ENCODE data around the gene IFITM1.
"Not testable (repeated sequence)": the region's sequence is repeated elsewhere in the genome, so short reads cannot be mapped to it uniquely, and the experiment has no call there.

Gene IFITM1

DNA sequence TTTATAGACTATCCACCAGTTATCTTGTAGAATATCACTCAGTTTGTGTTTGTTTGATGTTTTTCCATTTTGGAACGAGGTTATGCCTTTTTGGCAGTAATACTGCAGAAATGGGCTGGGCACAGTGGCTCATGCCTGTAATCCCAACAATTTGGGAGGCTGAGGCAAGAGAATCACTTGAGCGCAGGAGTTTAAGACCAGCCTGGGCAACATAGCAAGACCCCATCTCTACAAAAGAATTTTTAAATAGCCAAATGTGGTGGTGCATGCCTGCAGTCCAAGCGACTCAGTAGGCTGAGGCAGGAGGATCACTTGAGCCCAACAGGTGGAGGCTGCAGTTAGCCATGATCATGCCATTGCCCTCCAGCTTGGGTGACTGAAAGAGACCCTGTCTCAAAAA, 32.7 kb downstream of the IFITM1 start:
- no peak overlapping the region for H3K27ac Mint-ChIP-seq
- ATAC-seq = no peak
- no peaks in the 10 kb centered on the region for H3K27me3 Mint-ChIP-seq
- H3K36me3 Mint-ChIP-seq (ENCODE audit: low read depth) = no peaks in the 10 kb centered on the region
- H3K9me3 Mint-ChIP-seq = no peaks in the 10 kb centered on the region
- no peak overlapping the region for H3K4me3 Mint-ChIP-seq
- no peak for DNase-seq
- peaks cover 20% of the 10 kb centered on the region for H3K4me1 Mint-ChIP-seq

DNA sequence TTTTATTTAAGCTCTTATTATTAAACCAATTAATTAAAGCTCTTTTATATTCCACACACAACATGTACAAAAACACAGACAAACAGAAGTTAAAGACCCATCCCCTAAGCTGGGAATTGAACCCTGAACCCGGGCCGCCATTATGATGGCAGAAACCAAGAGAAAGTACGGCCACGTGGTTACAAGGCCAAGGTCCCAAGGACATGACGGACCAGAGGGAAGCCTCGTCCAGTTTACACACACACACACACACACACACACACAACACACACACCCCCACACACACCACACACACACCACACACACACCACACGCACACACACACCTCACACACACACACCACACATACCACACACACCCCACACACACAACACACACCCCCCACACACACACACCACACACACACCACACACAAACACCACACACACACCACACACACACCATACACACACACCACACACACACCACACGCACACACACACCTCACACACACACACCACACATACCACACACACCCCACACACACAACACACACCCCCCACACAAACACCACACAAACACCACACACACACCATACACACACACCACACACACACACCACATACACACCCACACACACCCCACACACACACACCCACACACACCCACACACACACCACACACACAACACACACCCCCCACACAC, 35.6 kb downstream of the IFITM1 start:
- not testable (repeated sequence) for H3K4me3 Mint-ChIP-seq; H3K27ac Mint-ChIP-seq; H3K27me3 Mint-ChIP-seq; ATAC-seq; H3K9me3 Mint-ChIP-seq; H3K36me3 Mint-ChIP-seq (ENCODE audit: low read depth); DNase-seq
- peaks cover 38% of the 10 kb centered on the region for H3K4me1 Mint-ChIP-seq

DNA sequence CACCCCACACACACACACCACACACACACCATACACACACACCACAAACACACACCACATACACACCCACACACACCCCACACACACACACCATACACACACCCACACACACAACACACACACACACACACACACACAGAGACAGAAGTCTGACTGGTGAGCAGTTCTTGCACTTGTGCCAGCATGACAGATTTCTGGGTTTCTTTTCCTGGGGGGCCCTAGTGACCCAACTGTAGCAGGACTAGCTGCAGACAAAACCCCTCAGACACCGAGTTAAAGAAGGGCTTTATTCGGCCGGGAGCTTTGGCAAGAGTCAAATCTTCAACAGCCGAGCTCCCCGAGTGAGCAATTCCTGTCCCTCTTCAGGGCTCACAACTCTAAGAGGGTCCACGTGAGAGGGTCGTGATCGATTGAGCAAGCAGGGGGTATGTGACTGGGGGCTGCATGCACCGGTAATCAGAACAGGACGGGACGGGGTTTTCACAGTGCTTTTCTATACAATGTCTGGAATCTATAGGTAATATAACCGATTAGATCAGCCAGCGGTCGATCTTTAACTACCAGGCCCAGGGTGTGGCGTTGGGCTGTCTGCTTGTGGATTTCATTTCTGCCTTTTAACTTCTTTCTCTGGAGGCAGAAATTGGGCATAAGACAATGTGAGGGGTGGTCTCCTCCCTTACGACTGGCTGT, 36.3 kb downstream of the IFITM1 start:
- not testable (repeated sequence) for DNase-seq; H3K4me3 Mint-ChIP-seq; H3K27ac Mint-ChIP-seq; H3K27me3 Mint-ChIP-seq; H3K9me3 Mint-ChIP-seq; H3K36me3 Mint-ChIP-seq (ENCODE audit: low read depth); ATAC-seq
- peaks cover 45% of the 10 kb centered on the region for H3K4me1 Mint-ChIP-seq

DNA sequence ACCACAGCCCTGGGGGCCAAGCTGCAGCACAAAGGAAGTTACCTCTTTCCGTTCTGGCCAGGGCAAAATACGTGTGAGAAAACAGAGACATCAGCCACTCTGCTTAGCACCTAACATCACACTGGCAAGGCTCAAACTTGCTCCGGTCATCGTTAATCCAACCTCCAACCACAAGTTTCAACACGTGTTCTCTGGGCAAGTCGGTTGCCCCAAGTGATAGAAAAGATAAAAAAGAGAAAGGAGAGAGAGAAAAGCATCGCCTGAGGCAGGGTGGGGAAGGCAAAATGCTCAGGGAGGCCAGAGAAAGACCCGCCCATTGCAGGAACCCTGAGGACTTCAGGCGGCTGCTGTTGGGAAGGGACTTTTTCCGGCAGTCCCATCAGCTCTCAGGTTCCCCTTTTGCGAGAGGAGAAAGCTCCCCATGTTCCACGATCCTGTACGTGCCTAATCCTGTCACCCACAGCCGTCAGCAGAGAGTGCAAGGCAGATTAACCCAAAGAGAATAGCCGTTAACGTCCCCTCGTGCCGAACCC, 36.9 kb downstream of the IFITM1 start:
- DNase-seq = no peak
- Mint-ChIP-seq H3K27ac (no peak overlapping the region), H3K9me3 (no peaks in the 10 kb centered on the region), H3K4me3 (no peak overlapping the region), H3K4me1 (peaks cover 49% of the 10 kb centered on the region), H3K36me3 (ENCODE audit: low read depth) (peaks cover 2% of the 10 kb centered on the region), H3K27me3 (no peaks in the 10 kb centered on the region)
- no peak for ATAC-seq

DNA sequence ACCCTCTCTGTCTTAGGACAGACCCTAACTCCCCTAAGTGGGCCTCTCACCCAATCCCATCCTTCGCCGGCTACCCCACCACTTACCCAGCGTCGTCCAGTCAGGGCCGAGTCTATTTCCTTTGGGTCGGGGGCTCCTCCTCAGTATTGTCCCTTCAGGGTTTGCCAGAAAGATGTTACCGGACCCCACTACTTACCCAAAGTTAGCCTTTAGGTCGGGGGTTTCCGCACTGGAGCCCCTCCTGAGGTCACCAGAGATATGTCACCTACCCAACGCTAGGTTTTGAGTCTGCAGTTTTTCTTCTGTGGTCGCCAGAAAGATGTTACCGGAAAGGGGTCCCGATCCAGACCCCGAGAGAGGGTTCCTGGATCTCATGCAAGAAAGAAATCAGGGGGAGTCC, 37.6 kb downstream of the IFITM1 start:
- no peak for ATAC-seq
- Mint-ChIP-seq H3K27ac (no peak overlapping the region), H3K4me1 (peaks cover 49% of the 10 kb centered on the region)

DNA sequence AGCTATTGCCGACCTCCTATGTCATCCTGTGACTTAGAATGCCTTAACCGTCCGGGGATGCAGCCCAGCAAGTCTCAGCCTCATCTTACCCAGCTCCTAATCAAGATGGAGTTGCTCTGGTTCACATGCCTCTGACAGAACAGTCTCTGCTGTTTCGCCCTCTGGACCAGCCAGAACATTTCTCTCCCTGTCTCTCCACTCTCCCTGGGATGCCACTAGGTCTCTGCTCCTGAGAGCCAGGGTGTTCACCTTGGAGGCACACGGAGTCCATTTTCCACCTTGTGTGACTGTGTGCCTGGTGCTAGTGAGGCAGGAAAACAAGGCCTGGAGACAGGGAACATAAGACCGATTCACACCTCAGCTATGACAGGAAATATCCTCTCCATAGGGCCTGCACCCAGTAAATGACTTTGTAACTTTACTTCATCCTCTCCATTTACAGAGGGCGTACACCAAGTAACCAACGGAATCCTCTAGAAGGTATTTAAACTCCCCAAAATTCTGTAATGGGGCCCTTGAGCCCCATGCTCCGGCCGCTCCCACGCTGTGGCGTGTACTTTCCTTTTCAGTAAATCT, 38.7 kb downstream of the IFITM1 start:
- Mint-ChIP-seq H3K27me3 (no peaks in the 10 kb centered on the region), H3K36me3 (ENCODE audit: low read depth) (peaks cover 2% of the 10 kb centered on the region), H3K9me3 (no peaks in the 10 kb centered on the region), H3K4me1 (peaks cover 49% of the 10 kb centered on the region), H3K27ac (no peak overlapping the region), H3K4me3 (no peak overlapping the region)
- ATAC-seq = no peak
- no peak for DNase-seq

More for the DNA sequence above, 37.6 kb downstream of the IFITM1 start:
- Mint-ChIP-seq H3K9me3 (no peaks in the 10 kb centered on the region), H3K27me3 (no peaks in the 10 kb centered on the region), H3K36me3 (ENCODE audit: low read depth) (peaks cover 2% of the 10 kb centered on the region), H3K4me3 (no peak overlapping the region)
- DNase-seq = no peak

DNA sequence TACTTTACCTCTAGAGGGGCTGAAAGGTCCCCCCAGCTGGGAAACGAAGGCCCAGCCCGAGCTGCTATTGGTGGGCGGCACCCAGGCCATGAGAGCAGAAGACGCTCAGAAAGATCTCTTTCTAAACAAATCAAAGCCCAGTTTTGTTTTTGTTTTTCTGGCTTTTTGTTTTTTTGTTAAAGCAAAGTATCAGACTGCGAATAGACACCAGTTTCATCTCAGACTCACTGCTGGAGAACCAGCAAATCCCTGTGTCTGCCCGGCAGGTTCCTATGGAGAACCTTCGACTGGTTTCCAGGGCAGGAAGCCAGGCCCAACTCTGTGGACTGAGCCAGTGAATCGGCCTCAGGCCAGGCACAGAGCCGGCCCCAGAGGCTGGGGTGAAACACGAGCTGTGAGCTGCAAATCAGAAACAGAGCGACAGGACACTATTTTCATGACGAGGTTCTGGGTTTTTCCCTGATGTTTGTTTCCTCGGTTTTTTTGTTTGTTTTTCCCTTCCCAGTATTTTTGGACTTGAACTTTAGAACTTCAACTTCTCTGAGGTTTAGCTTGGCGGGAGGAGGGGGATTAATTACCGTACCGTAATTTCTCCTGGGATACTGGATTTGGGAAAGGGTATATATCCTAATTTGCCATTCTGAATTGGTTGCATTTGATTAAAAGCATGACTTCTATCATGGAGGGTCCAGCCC, 39.5 kb downstream of the IFITM1 start:
- H3K9me3 Mint-ChIP-seq = no peaks in the 10 kb centered on the region
- H3K27me3 Mint-ChIP-seq = no peaks in the 10 kb centered on the region
- peaks cover 2% of the 10 kb centered on the region for H3K36me3 Mint-ChIP-seq (ENCODE audit: low read depth)
- H3K4me3 Mint-ChIP-seq = no peak overlapping the region
- H3K4me1 Mint-ChIP-seq = peaks cover 49% of the 10 kb centered on the region
- ATAC-seq = no peak
- no peak for DNase-seq
- H3K27ac Mint-ChIP-seq = no peak overlapping the region

DNA sequence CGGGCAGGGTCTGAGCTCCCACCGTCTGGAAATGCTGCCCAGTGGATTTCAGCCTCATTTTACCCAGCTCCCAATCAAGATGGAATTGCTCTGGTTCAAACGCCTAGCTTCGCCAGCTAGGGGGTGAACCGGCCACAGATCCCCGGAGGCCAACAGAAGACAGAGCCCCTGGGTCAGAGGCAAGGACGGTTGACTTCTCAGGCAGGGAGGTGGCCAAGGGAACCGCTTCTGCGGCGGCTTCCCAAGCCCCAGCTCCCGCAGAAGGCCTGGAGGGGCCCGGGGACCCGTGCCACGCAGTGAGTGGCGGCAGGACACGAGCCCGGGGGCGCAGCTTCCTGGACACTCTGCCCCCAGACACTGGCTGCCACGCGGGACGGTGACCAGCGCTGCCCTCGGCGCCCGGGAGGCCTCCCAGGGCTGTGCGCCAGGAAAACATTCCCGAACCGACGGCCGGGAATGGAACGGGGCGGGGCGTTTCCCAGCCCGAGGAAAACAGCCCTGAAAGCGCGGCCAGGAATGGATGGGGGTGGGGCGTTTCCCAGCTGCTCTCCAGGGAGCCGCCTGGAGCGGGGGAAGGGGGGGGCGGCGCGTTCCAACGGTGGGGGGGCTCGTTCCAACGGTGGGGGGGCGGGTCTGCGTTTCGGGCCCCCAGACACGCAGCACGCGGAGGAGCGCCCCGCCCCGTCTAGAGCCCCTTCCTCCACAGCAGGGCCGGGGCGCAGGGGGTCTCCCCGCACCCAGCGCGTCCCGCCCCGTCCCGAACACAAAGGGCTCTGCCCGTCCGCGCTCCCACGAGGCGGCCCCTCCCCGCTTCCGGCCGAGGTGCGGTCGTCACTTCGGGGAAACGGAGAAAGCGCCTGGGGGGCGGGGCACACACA, 42.0 kb downstream of the IFITM1 start:
- Mint-ChIP-seq H3K4me3 (peak overlapping the region; percentile 86), H3K27ac (peak overlapping the region; percentile 97), H3K27me3 (peaks cover 2% of the 10 kb centered on the region), H3K36me3 (ENCODE audit: low read depth) (peaks cover 2% of the 10 kb centered on the region), H3K4me1 (peaks cover 45% of the 10 kb centered on the region), H3K9me3 (no peaks in the 10 kb centered on the region)
- peak; percentile 45 for ATAC-seq
- DNase-seq = peak; percentile 89

DNA sequence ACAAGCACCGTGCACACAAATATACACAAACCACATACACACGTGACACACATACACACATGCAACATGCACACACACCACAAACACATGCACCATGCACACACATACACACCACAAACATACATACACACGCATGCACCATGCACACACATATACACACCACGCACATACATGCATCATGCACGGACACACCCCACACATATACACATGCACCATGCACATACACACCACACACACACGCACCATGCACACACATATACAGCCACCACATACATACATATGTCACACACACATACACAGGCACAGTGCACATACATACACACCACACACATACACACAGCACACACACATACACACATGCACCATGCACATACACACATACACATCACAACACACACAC, 42.8 kb downstream of the IFITM1 start:
- H3K9me3 Mint-ChIP-seq = no peaks in the 10 kb centered on the region
- ATAC-seq = no peak
- H3K4me1 Mint-ChIP-seq = peaks cover 40% of the 10 kb centered on the region
- no peak for DNase-seq
- peaks cover 2% of the 10 kb centered on the region for H3K27me3 Mint-ChIP-seq
- H3K27ac Mint-ChIP-seq = no peak overlapping the region
- no peak overlapping the region for H3K4me3 Mint-ChIP-seq
- peaks cover 2% of the 10 kb centered on the region for H3K36me3 Mint-ChIP-seq (ENCODE audit: low read depth)

DNA sequence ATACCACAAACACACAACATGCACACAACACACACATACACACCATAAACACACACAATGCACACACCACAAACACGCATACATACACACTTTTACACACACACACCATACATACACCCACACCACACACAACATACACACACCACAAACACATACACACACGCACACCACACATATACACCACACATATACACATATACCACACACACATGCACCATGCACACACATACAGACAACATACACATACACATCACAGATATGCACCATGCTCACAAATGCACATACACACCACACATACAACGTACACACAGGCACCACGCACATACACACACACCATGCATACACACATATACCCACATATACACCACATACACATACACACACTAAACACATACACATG, 43.7 kb downstream of the IFITM1 start:
- H3K27ac Mint-ChIP-seq = no peak overlapping the region
- no peaks in the 10 kb centered on the region for H3K9me3 Mint-ChIP-seq
- H3K4me1 Mint-ChIP-seq = peaks cover 36% of the 10 kb centered on the region
- DNase-seq (no peak), ATAC-seq (no peak)
- peaks cover 2% of the 10 kb centered on the region for H3K27me3 Mint-ChIP-seq
- peaks cover 2% of the 10 kb centered on the region for H3K36me3 Mint-ChIP-seq (ENCODE audit: low read depth)
- no peak overlapping the region for H3K4me3 Mint-ChIP-seq

DNA sequence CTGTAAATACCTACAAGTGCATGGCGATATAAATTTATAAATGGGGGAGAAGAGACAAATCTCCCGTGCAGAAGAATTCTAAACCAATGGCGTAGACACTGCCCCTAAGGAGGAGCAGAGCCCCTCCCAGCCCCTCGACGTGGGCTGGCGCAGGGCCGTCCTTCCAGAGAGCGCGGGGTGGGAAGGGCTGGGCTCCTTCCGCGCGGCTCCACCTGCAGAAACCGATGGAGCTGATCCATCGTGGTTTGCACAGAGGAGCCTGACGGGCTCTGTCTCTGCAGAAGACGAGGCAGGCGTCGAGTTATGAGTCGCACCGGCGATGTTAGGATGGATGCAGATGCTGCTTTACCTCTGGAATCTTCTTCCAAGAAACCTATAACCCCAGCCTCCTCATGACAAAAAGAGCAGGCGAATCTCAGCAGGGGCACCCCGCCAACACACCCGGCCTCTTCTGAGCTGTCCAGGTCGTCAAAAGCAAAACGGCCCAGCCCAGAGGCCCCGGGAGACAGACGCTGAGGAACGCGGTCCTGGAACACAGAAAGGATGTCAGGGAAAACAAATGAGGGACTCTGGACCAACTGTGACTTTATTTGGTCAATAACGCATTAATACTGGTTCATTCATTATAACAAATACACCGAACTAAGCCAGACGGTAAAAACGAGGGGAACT, 44.4 kb downstream of the IFITM1 start:
- H3K36me3 Mint-ChIP-seq (ENCODE audit: low read depth) = peaks cover 2% of the 10 kb centered on the region
- no peak overlapping the region for H3K4me3 Mint-ChIP-seq
- peaks cover 29% of the 10 kb centered on the region for H3K4me1 Mint-ChIP-seq
- no peak for ATAC-seq
- H3K9me3 Mint-ChIP-seq = no peaks in the 10 kb centered on the region
- DNase-seq = no peak
- no peak overlapping the region for H3K27ac Mint-ChIP-seq
- H3K27me3 Mint-ChIP-seq = peaks cover 2% of the 10 kb centered on the region

DNA sequence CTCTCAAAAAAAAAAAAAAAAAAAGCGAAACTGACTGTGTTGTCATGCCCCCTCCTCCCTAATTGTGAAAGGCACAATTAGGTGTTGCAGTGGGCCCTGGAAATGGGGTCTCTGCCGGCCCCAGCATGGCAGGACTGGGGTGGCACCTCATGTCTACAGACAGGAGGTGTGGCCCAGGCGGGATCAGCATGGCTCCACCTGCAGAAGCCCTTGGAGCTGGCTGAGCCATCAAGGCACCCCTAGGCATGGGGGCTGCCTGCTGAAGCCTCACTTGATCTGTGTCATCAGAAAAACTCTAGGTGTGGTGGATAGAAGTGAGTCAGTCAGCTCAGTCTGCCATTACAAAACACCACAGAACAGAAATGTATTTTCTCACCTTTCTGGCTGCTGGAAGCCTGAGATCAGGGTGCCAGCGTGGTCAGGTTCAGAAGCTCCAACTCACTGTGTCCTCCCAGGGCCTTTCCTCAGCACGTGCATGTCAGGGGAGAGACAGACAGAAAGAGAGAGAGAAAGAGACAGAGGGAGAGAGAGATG, 45.4 kb downstream of the IFITM1 start:
- peak; percentile 29 for DNase-seq
- peak; percentile 81 for ATAC-seq
- Mint-ChIP-seq H3K27me3 (peaks cover 2% of the 10 kb centered on the region), H3K27ac (peak overlapping the region; percentile 66), H3K9me3 (no peaks in the 10 kb centered on the region), H3K36me3 (ENCODE audit: low read depth) (peaks cover 2% of the 10 kb centered on the region), H3K4me1 (peaks cover 20% of the 10 kb centered on the region), H3K4me3 (no peak overlapping the region)

Data from activated naive CD8-positive, alpha-beta T cell treated with anti-CD3 and anti-CD28 coated beads, Interleukin-2, amount 50 U/mL, for 24 hours (primary cell).